ENCODE measurements around the gene PTPRB.

- TF ChIP-seq EZH2 (IDR thresholded peaks at IDR 0.05; ENCODE audit: borderline replicate concordance, low read length) = no peak
- TF ChIP-seq CTCF (IDR thresholded peaks at IDR 0.05; ENCODE audit: low read length) = no peak
Measured at GRCh38 chr12:70497508-70497907, 139.7 kb downstream of the PTPRB start.

All from OCI-LY1 (cell line).